Measurements from ENCODE around the gene GPATCH2. TPM values are rescaled to one million over a fixed set of nuclear protein-coding genes. Genes with fewer than 3 reads are reported as not detected.
A peak's percentile ranks its signal among the peaks of the same experiment; 100 is the strongest.

GPATCH2 gene
- total RNA-seq, 1 experiment from 2014 or later: 17.2 TPM

- H2AFZ ChIP-seq (ENCODE audit: low read length): no peak overlapping the region
- H3K9ac ChIP-seq (ENCODE audit: low read length): no peak overlapping the region
- no peaks in the 10 kb centered on the region for H3K79me2 ChIP-seq (ENCODE audit: low read length)
- no peaks in the 10 kb centered on the region for H3K9me2 ChIP-seq (replicated peaks; ENCODE audit: low read length)
- no peak overlapping the region for H3K27ac ChIP-seq (ENCODE audit: low read length)
- H3K4me2 ChIP-seq (ENCODE audit: low read length): no peak overlapping the region
- H3K4me1 ChIP-seq (ENCODE audit: insufficient read depth, low read length): peaks cover 5% of the 10 kb centered on the region
- no peak for TF ChIP-seq EZH2 (IDR thresholded peaks at IDR 0.05; ENCODE audit: low read length, unreplicated experiment)
- TF ChIP-seq CTCF (conservative IDR thresholded peaks at IDR 0.05; ENCODE audit: low read depth, low read length): no peak
- TF ChIP-seq EZH2phosphoT487 (IDR thresholded peaks at IDR 0.05; ENCODE audit: borderline replicate concordance, low read length): no peak
- H3K27me3 ChIP-seq (ENCODE audit: low read length): no peaks in the 10 kb centered on the region
- no TSS peak for BruUV-seq (replicated peaks)
- ATAC-seq (no peak), DNase-seq (no peak)
- H3K36me3 ChIP-seq (ENCODE audit: low read depth, low read length): no peaks in the 10 kb centered on the region
- no peaks in the 10 kb centered on the region for H4K20me1 ChIP-seq (ENCODE audit: low read length)
- no peaks in the 10 kb centered on the region for H3K9me3 ChIP-seq (ENCODE audit: low read length)
- ChIA-PET POLR2A (ENCODE audit: unreplicated experiment) (no interaction called here), CTCF (no interaction called here)
- intact Hi-C loops (cut with micrococcal nuclease): no loop called here
- H3F3A ChIP-seq (ENCODE audit: low read length, unreplicated experiment): no peaks in the 10 kb centered on the region
- H3K4me3 ChIP-seq (ENCODE audit: low read length): no peak overlapping the region
Measured at GRCh38 chr1:217484871-217485270, 146.0 kb downstream of the GPATCH2 start.

- Histone ChIP-seq H4K20me1 (ENCODE audit: low read length) (no peaks in the 10 kb centered on the region), H3K9ac (ENCODE audit: low read length) (no peak overlapping the region), H3K9me3 (ENCODE audit: low read length) (no peaks in the 10 kb centered on the region), H3K79me2 (ENCODE audit: low read length) (no peaks in the 10 kb centered on the region), H3K36me3 (ENCODE audit: low read depth, low read length) (no peaks in the 10 kb centered on the region), H3K27me3 (ENCODE audit: low read length) (no peaks in the 10 kb centered on the region), H3K27ac (ENCODE audit: low read length) (no peak overlapping the region), H3F3A (ENCODE audit: low read length, unreplicated experiment) (no peaks in the 10 kb centered on the region), H2AFZ (ENCODE audit: low read length) (no peak overlapping the region), H3K4me2 (ENCODE audit: low read length) (no peak overlapping the region), H3K4me1 (ENCODE audit: insufficient read depth, low read length) (peaks cover 5% of the 10 kb centered on the region), H3K9me2 (replicated peaks; ENCODE audit: low read length) (no peaks in the 10 kb centered on the region), H3K4me3 (ENCODE audit: low read length) (no peak overlapping the region)
- ATAC-seq (peak; percentile 100), DNase-seq (peak; percentile 88)
- TF ChIP-seq EZH2 (IDR thresholded peaks at IDR 0.05; ENCODE audit: low read length, unreplicated experiment) (no peak), EZH2phosphoT487 (IDR thresholded peaks at IDR 0.05; ENCODE audit: borderline replicate concordance, low read length) (no peak), CTCF (conservative IDR thresholded peaks at IDR 0.05; ENCODE audit: low read depth, low read length) (no peak)
- no TSS peak for BruUV-seq (replicated peaks)
- ChIA-PET CTCF (no interaction called here), POLR2A (ENCODE audit: unreplicated experiment) (no interaction called here)
- intact Hi-C loops (cut with micrococcal nuclease): no loop called here
Measured at GRCh38 chr1:217482356-217483102, 148.4 kb downstream of the GPATCH2 start.

GRCh38 chr1:217478450-217478849 lies 152.4 kb downstream of the GPATCH2 start:
- intact Hi-C loops (cut with micrococcal nuclease): loop anchor here (2.0 kb wide), 1 partner anchor 16 kb away; no protein-coding TSS in a partner anchor
- H3K27me3 ChIP-seq (ENCODE audit: low read length): no peaks in the 10 kb centered on the region
- no peak for DNase-seq
- TF ChIP-seq EZH2 (IDR thresholded peaks at IDR 0.05; ENCODE audit: low read length, unreplicated experiment) (no peak), CTCF (conservative IDR thresholded peaks at IDR 0.05; ENCODE audit: low read depth, low read length) (no peak), EZH2phosphoT487 (IDR thresholded peaks at IDR 0.05; ENCODE audit: borderline replicate concordance, low read length) (no peak)
- no peaks in the 10 kb centered on the region for H3K79me2 ChIP-seq (ENCODE audit: low read length)
- H2AFZ ChIP-seq (ENCODE audit: low read length): no peak overlapping the region
- H3K27ac ChIP-seq (ENCODE audit: low read length): no peak overlapping the region
- no peak overlapping the region for H3K4me3 ChIP-seq (ENCODE audit: low read length)
- no peaks in the 10 kb centered on the region for H3F3A ChIP-seq (ENCODE audit: low read length, unreplicated experiment)
- ATAC-seq: no peak
- no peaks in the 10 kb centered on the region for H4K20me1 ChIP-seq (ENCODE audit: low read length)
- no peaks in the 10 kb centered on the region for H3K9me3 ChIP-seq (ENCODE audit: low read length)
- H3K4me2 ChIP-seq (ENCODE audit: low read length): no peak overlapping the region
- ChIA-PET CTCF (no interaction called here), POLR2A (ENCODE audit: unreplicated experiment) (no interaction called here)
- no peak overlapping the region for H3K9ac ChIP-seq (ENCODE audit: low read length)
- BruUV-seq (replicated peaks): no TSS peak
- H3K9me2 ChIP-seq (replicated peaks; ENCODE audit: low read length): no peaks in the 10 kb centered on the region
- no peaks in the 10 kb centered on the region for H3K36me3 ChIP-seq (ENCODE audit: low read depth, low read length)
- H3K4me1 ChIP-seq (ENCODE audit: insufficient read depth, low read length): peaks cover 5% of the 10 kb centered on the region
